HepG2 (cell line): ENCODE results near the gene SLC25A1. TPM values are rescaled to one million over a fixed set of nuclear protein-coding genes. Genes with fewer than 3 reads are reported as not detected.

Source experiments
- ARID2 ChIP-seq: sonication (generic); formaldehyde crosslinking; IDR thresholded peaks from 2 replicates; pipeline ENCODE4 v1.8.1; 2022; ENCODE audit warnings: mild to moderate bottlenecking, missing genetic modification reagents, borderline replicate concordance
- ATF7-NPFF ChIP-seq: sonication (generic); formaldehyde crosslinking; IDR thresholded peaks from 2 replicates; pipeline ENCODE4 v1.8.1; 2023; ENCODE audit warnings: mild to moderate bottlenecking, low read depth, missing genetic modification reagents, moderate library complexity
- FOXA1 ChIP-seq, 2 experiments: fragments of 450-650 bp in 1 of 2; sonication (generic) in 1 of 2; formaldehyde crosslinking in 1 of 2; IDR thresholded peaks; 2 replicates each; pipeline versions ENCODE4 v1.4.0 to v1.6.1; 2016 to 2020; ENCODE audit warnings: missing genetic modification reagents in 1 of 2
- HNF4A ChIP-seq: sonication (generic); formaldehyde crosslinking; IDR thresholded peaks from 2 replicates; pipeline ENCODE4 v1.4.0; 2020; ENCODE audit warnings: missing genetic modification reagents
- PAF1 ChIP-seq: IDR thresholded peaks from 2 replicates; pipeline ENCODE4 v1.6.1; 2016; ENCODE audit warnings: missing genetic modification reagents, missing compliant biosample characterization
- PHF5A ChIP-seq: IDR thresholded peaks from one replicate; pipeline ENCODE4 v1.6.1; 2018; ENCODE audit warnings: low read depth, missing genetic modification reagents; ENCODE audit not compliant: unreplicated experiment
- SMAD3 ChIP-seq: sonication (generic); formaldehyde crosslinking; IDR thresholded peaks from 2 replicates; pipeline ENCODE4 v1.4.0; 2020; ENCODE audit warnings: missing genetic modification reagents
- SMARCC2 ChIP-seq: fragments of 450-650 bp; IDR thresholded peaks from 2 replicates; pipeline ENCODE4 v1.6.1; 2017; ENCODE audit warnings: antibody characterized with exemption, mild to moderate bottlenecking
- ZBTB42 ChIP-seq: sonication (generic); formaldehyde crosslinking; IDR thresholded peaks from 2 replicates; pipeline ENCODE4 v1.5.0; 2020; ENCODE audit warnings: mild to moderate bottlenecking, missing genetic modification reagents
- ZFP1 ChIP-seq: IDR thresholded peaks from 2 replicates; pipeline ENCODE4 v1.6.1; 2016
- ZFP82 ChIP-seq: sonication (generic); formaldehyde crosslinking; IDR thresholded peaks from 2 replicates; pipeline ENCODE4 v1.5.1; 2020; ENCODE audit warnings: mild to moderate bottlenecking, missing genetic modification reagents, borderline replicate concordance
- ZFY ChIP-seq: sonication (generic); formaldehyde crosslinking; IDR thresholded peaks from 2 replicates; pipeline ENCODE4 v1.4.0; 2020; ENCODE audit warnings: missing genetic modification reagents
- ZGPAT ChIP-seq: IDR thresholded peaks from 2 replicates; pipeline ENCODE4 v1.6.1; 2016; ENCODE audit warnings: mild to moderate bottlenecking
- ZNF451 ChIP-seq: sonication (generic); formaldehyde crosslinking; IDR thresholded peaks from 2 replicates; pipeline ENCODE4 v1.5.0; 2020; ENCODE audit warnings: mild to moderate bottlenecking, missing genetic modification reagents
- ZNF543 ChIP-seq: sonication (generic); formaldehyde crosslinking; IDR thresholded peaks from 2 replicates; pipeline ENCODE4 v1.4.0; 2020; ENCODE audit warnings: mild to moderate bottlenecking, missing genetic modification reagents
- ZNF768 ChIP-seq: sonication (generic); formaldehyde crosslinking; IDR thresholded peaks from 2 replicates; pipeline ENCODE4 v1.4.0; 2020; ENCODE audit warnings: missing genetic modification reagents
- polyA plus RNA-seq, 8 experiments: library from polyadenylated mRNA; depleted of rRNA in 3 of 8; stranded (reverse) in 7 of 8; unstranded in 1 of 8; fragments of >200 nt; fragmentation: Illumina TruSeq in 4 of 8; extraction: Trizol in 4 of 8; gene quantifications; 2 replicates each; pipeline versions ENCODE4 v1.2.1 to v1.2.3, GENCODE V29; 2011 to 2016; ENCODE audit warnings: low read depth in 4 of 8, missing spikeins in 1 of 8, mixed read lengths in 1 of 8; ENCODE audit not compliant: insufficient read depth in 1 of 8
- total RNA-seq, 5 experiments: library from RNA; depleted of rRNA; stranded (reverse); fragments of >200 nt; fragmentation: Illumina TruSeq; extraction: Trizol; gene quantifications; 2 replicates each; pipeline ENCODE4 v1.2.3, GENCODE V29; 2016; ENCODE audit warnings: low read depth in 1 of 5
- TF ChIP-seq, protein P1 (sequence below): sonication (generic); IDR thresholded peaks from 2 replicates; pipeline ENCODE4 v1.6.1; 2016; ENCODE audit warnings: low read depth, borderline replicate concordance
- TF ChIP-seq, protein P2 (sequence below): sonication (generic); formaldehyde crosslinking; IDR thresholded peaks from 2 replicates; pipeline ENCODE4 v1.5.0; 2020; ENCODE audit warnings: mild to moderate bottlenecking, missing genetic modification reagents, moderate library complexity
- TF ChIP-seq, protein P3 (sequence below): sonication (generic); formaldehyde crosslinking; IDR thresholded peaks from 2 replicates; pipeline ENCODE4 v1.4.0; 2020; ENCODE audit warnings: missing genetic modification reagents
- TF ChIP-seq, protein P4 (sequence below): sonication (generic); formaldehyde crosslinking; IDR thresholded peaks from 2 replicates; pipeline ENCODE4 v1.4.0; 2020; ENCODE audit warnings: mild to moderate bottlenecking, missing genetic modification reagents
- TF ChIP-seq, protein P5 (sequence below): sonication (generic); formaldehyde crosslinking; conservative IDR thresholded peaks from 2 replicates; pipeline ENCODE4 v1.4.0; 2020; ENCODE audit warnings: missing genetic modification reagents

The SLC25A1 gene
- total and polyA plus RNA-seq, 2 of the 13 experiments (the other 11 are each of a cell fraction or from before 2014, with no cell fraction given) = 49.4 to 161 TPM

DNA sequence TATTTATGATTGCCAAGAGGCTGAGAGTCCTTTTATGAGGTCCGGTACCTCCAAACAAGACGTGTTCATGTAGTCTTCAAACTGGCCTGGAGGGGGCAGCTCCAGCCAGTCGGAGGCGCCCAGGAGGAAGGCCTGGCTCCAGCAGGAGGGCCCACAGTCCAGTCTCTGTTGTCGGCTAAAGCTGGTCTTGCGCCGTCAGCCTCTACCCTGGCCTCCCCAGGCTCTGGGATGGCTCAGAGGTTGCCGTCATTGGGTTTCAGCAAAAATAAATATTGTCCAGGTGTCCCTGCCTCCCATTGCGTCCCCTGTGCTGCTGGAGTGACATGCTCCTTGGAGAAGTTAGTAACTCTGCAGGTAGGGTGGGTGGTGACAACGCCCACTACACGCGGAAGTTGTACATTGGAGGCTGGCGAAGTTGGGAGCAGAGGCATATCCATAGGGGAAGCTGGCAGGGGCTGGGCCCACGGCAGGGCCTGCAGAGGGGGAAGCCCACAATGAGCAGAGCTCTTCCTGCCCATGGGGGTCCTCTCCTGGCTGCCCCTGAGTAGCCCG, 1.0 kb upstream of the SLC25A1 start (continued):
- TF ChIP-seq ZNF451 (CRISPR knock-in tag) (no peak), ZNF543 (CRISPR knock-in tag) (no peak), ZFY (CRISPR knock-in tag) (peak; percentile 47), ZGPAT (CRISPR knock-in tag) (0 out of 2 replicates have a peak, but pooled peaks have one; percentile 31), HNF4A (CRISPR knock-in tag) (peak; percentile 22; the same call in 1 of the 2 replicates), ARID2 (CRISPR knock-in tag) (no peak), ZNF768 (CRISPR knock-in tag) (peak; percentile 91), ZBTB42 (CRISPR knock-in tag) (0 out of 2 replicates have a peak, but pooled peaks have one; percentile 13), ATF7-NPFF (CRISPR knock-in tag) (no peak), FOXA1 (IDR thresholded peaks at IDR 0.05) (no peak), FOXA1 (CRISPR knock-in tag; IDR thresholded peaks at IDR 0.05) (0 out of 2 replicates have a peak, but pooled peaks have one; percentile 15), ZFP82 (CRISPR knock-in tag) (peak; percentile 34; the same call in 1 of the 2 replicates), SMAD3 (0 out of 2 replicates have a peak, but pooled peaks have one; percentile 34), PAF1 (CRISPR knock-in tag) (no peak), ZFP1 (CRISPR knock-in tag) (no peak), SMARCC2 (no peak), PHF5A (CRISPR knock-in tag) (no peak)
- TF ChIP-seq, protein P1, sequence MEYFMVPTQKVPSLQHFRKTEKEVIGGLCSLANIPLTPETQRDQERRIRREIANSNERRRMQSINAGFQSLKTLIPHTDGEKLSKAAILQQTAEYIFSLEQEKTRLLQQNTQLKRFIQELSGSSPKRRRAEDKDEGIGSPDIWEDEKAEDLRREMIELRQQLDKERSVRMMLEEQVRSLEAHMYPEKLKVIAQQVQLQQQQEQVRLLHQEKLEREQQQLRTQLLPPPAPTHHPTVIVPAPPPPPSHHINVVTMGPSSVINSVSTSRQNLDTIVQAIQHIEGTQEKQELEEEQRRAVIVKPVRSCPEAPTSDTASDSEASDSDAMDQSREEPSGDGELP = peak; percentile 10; the same call in 1 of the 2 replicates
- TF ChIP-seq, protein P2, sequence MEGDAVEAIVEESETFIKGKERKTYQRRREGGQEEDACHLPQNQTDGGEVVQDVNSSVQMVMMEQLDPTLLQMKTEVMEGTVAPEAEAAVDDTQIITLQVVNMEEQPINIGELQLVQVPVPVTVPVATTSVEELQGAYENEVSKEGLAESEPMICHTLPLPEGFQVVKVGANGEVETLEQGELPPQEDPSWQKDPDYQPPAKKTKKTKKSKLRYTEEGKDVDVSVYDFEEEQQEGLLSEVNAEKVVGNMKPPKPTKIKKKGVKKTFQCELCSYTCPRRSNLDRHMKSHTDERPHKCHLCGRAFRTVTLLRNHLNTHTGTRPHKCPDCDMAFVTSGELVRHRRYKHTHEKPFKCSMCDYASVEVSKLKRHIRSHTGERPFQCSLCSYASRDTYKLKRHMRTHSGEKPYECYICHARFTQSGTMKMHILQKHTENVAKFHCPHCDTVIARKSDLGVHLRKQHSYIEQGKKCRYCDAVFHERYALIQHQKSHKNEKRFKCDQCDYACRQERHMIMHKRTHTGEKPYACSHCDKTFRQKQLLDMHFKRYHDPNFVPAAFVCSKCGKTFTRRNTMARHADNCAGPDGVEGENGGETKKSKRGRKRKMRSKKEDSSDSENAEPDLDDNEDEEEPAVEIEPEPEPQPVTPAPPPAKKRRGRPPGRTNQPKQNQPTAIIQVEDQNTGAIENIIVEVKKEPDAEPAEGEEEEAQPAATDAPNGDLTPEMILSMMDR = peak; percentile 78
- TF ChIP-seq, protein P3, sequence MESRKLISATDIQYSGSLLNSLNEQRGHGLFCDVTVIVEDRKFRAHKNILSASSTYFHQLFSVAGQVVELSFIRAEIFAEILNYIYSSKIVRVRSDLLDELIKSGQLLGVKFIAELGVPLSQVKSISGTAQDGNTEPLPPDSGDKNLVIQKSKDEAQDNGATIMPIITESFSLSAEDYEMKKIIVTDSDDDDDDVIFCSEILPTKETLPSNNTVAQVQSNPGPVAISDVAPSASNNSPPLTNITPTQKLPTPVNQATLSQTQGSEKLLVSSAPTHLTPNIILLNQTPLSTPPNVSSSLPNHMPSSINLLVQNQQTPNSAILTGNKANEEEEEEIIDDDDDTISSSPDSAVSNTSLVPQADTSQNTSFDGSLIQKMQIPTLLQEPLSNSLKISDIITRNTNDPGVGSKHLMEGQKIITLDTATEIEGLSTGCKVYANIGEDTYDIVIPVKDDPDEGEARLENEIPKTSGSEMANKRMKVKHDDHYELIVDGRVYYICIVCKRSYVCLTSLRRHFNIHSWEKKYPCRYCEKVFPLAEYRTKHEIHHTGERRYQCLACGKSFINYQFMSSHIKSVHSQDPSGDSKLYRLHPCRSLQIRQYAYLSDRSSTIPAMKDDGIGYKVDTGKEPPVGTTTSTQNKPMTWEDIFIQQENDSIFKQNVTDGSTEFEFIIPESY (CRISPR knock-in tag) = peak; percentile 14; the same call in 1 of the 2 replicates
- TF ChIP-seq, protein P4, sequence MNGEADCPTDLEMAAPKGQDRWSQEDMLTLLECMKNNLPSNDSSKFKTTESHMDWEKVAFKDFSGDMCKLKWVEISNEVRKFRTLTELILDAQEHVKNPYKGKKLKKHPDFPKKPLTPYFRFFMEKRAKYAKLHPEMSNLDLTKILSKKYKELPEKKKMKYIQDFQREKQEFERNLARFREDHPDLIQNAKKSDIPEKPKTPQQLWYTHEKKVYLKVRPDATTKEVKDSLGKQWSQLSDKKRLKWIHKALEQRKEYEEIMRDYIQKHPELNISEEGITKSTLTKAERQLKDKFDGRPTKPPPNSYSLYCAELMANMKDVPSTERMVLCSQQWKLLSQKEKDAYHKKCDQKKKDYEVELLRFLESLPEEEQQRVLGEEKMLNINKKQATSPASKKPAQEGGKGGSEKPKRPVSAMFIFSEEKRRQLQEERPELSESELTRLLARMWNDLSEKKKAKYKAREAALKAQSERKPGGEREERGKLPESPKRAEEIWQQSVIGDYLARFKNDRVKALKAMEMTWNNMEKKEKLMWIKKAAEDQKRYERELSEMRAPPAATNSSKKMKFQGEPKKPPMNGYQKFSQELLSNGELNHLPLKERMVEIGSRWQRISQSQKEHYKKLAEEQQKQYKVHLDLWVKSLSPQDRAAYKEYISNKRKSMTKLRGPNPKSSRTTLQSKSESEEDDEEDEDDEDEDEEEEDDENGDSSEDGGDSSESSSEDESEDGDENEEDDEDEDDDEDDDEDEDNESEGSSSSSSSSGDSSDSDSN (CRISPR knock-in tag) = 0 out of 2 replicates have a peak, but pooled peaks have one; percentile 29
- TF ChIP-seq, protein P5, sequence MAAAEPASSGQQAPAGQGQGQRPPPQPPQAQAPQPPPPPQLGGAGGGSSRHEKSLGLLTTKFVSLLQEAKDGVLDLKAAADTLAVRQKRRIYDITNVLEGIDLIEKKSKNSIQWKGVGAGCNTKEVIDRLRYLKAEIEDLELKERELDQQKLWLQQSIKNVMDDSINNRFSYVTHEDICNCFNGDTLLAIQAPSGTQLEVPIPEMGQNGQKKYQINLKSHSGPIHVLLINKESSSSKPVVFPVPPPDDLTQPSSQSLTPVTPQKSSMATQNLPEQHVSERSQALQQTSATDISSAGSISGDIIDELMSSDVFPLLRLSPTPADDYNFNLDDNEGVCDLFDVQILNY (CRISPR knock-in tag) = 0 out of 2 replicates have a peak, but pooled peaks have one; percentile 24
